Astrocyte of the cerebellum (primary cell): ENCODE measurements around the gene HTT.

Experiments used
- DNase-seq: peaks from one replicate; pipeline ENCODE4 v3.0.0-alpha.2; 2011; ENCODE audit warnings: low read depth
- H3K4me3 ChIP-seq: 2 replicates; pipeline ENCODE4 v1.5.1; 2011; ENCODE audit warnings: mild to moderate bottlenecking, low read depth, low read length, moderate library complexity
- in situ Hi-C: cut with HindIII; loops from 2 replicates; pipeline ENCODE4 v1.10.0; 2017; ENCODE audit warnings: low sequenced_read_pairs
- TF ChIP-seq, protein P1 (sequence below): IDR thresholded peaks from 2 replicates; pipeline ENCODE4 v1.5.1; 2012; ENCODE audit warnings: low read length, low read depth, moderate library complexity, mild to moderate bottlenecking; ENCODE audit errors: missing control alignments

HTT gene

GRCh38 chr4:3034231-3034630, 40.2 kb upstream of the HTT start:
- no peak overlapping the region for H3K4me3 ChIP-seq
- in situ Hi-C loops: no loop called here
- DNase-seq: no peak
- TF ChIP-seq, protein P1, sequence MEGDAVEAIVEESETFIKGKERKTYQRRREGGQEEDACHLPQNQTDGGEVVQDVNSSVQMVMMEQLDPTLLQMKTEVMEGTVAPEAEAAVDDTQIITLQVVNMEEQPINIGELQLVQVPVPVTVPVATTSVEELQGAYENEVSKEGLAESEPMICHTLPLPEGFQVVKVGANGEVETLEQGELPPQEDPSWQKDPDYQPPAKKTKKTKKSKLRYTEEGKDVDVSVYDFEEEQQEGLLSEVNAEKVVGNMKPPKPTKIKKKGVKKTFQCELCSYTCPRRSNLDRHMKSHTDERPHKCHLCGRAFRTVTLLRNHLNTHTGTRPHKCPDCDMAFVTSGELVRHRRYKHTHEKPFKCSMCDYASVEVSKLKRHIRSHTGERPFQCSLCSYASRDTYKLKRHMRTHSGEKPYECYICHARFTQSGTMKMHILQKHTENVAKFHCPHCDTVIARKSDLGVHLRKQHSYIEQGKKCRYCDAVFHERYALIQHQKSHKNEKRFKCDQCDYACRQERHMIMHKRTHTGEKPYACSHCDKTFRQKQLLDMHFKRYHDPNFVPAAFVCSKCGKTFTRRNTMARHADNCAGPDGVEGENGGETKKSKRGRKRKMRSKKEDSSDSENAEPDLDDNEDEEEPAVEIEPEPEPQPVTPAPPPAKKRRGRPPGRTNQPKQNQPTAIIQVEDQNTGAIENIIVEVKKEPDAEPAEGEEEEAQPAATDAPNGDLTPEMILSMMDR: no peak

- TF ChIP-seq, protein P1: no peak
- no peak overlapping the region for H3K4me3 ChIP-seq
- DNase-seq: no peak
- in situ Hi-C loops: no loop called here
These were observed 39.2 kb upstream of the HTT start for GRCh38 chr4:3035249-3035648.

DNA sequence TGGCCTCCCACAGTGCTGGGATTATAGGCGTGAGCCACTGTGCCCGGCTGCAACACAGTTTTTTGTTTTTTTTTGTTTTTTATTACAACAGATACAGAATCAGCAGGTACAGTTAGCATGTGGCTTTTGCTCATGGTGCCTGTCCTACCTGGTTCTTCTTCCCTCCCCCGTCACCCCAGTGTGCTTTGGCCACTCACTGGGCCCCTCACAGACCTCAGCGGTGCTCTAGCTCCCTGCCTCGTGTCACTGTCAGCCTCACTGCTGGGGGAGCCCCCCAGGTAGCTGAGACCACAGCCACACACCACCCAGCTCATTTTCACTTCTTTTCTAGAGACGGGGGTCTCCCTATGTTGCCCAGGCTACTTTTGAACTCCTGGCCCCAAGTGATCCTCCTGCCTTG, 38.8 kb upstream of the HTT start:
- in situ Hi-C loops: no loop called here
- no peak for DNase-seq

GRCh38 chr4:3036131-3036952, 38.1 kb upstream of the HTT start:
- H3K4me3 ChIP-seq: no peak overlapping the region
- no peak for DNase-seq
- TF ChIP-seq, protein P1: no peak
- in situ Hi-C loops: no loop called here

More for the DNA sequence above, 38.8 kb upstream of the HTT start:
- no peak overlapping the region for H3K4me3 ChIP-seq
- TF ChIP-seq, protein P1: no peak

DNA sequence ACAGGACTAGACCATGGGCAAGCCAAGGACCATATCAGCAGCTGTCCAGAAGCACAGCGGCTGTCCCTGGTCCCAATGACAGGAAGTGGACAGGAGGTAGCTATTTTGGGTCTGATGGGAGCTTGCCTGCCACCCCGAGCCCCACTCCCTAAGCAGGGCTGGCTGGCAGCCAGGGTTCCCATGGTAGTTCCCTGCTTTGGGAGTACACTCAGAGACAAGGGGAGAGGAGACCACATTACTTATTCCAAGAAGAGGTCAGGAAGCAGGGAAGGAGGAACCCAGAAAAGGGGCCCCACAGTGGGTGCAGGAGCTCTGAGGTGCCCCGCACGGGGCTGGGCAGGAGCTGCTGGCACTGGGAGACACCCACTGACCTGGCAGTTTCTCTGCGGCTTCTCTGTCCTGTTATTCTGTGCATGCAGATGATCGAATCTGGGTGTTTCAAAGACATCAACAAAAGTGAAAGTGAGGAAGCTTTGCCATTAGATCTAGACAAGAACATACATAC, 36.5 kb upstream of the HTT start:
- TF ChIP-seq, protein P1: no peak
- DNase-seq: no peak
- H3K4me3 ChIP-seq: no peak overlapping the region
- in situ Hi-C loops: no loop called here

DNA sequence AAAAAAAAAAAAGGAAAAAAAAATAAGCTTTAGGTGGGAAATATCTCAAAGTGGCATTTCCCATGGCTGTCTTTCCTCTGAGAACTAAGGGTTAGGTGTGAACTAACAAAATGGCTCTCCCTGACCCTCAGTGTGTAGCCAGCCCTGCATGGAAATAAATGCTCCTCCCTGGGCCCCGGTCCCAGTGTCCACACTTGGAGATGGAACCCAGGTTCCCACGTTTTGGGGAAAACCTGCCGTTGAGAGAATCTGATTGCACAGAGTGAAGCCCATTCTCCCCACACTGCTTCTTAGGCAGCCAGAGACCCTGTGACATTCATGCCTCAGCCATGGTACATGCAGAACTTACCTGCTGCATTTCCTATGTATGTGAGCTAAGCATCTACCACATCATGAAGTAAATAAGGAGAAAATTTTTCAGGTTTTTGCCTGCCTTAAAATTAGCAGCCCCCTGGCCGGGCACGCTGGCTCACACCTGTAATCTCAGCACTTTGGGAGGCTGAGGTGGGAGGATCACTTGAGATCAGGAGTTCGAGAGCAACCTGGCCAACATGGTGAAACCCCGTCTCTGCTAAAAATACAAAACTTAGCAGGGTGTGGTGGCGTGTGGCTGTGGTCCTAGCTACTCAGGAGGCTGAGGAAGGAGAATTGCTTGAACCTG, 34.6 kb upstream of the HTT start:
- TF ChIP-seq, protein P1: no peak
- no peak for DNase-seq
- no peak overlapping the region for H3K4me3 ChIP-seq
- in situ Hi-C loops: no loop called here
